ENCODE results near the gene TAOK3.
"Not testable (repeated sequence)": the region's sequence is repeated elsewhere in the genome, so short reads cannot be mapped to it uniquely, and the experiment has no call there.

TAOK3 gene

DNA sequence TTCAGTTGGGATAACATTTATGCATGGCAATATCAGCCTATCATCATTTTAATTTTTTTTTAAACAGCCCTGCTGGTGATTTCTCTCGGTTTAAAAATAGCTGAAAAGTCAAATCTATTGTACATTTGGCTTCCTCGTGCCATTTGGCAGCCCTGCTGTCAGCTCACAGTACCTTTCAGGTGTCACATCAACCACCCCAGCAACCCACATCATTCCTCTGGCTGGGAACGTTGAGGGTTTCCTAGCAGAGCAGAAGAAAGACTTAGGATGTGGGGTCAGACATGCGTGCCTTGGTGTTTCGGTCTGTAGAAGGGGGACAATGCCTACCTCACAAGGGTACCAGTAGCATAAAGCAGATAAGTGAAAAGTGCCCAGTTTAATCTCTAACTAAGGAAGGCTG is 221.0 kb downstream of the TAOK3 start:
- H3K4me1 Mint-ChIP-seq: peaks cover 7% of the 10 kb centered on the region
- peaks cover 45% of the 10 kb centered on the region for H3K36me3 Mint-ChIP-seq (ENCODE audit: insufficient read depth)
- ATAC-seq (replicated peaks; ENCODE audit: extremely low read depth, poor library complexity, severe bottlenecking) (no peak), DNase-seq (ENCODE audit: low spot score in 2 of 2) (no peak)
- H3K4me3 Mint-ChIP-seq: no peak overlapping the region
- H3K27me3 Mint-ChIP-seq: no peaks in the 10 kb centered on the region
- no peaks in the 10 kb centered on the region for H3K9me3 Mint-ChIP-seq
- no peak overlapping the region for H3K27ac Mint-ChIP-seq (ENCODE audit: low read depth)

DNA sequence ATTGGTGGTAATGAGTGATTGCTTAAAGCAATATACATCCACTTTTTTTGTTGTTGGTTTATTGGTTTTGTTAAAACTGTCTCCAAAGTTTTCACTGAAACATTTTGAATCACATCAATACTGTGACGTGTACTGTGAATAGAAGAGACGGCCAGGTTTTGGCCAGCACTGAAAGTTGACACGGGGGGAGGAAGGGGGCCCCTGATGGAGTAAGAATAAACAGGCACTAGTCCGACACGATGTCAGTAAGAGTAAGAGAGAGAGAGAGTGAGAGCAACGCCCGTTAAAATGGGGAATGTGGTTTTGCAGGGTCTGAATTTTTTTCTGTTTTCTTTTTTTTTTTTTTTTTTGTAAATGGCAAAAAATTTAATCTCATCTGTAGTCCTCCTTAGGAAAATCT is 222.1 kb downstream of the TAOK3 start:
- H3K36me3 Mint-ChIP-seq (ENCODE audit: insufficient read depth): peaks cover 51% of the 10 kb centered on the region
- H3K9me3 Mint-ChIP-seq: no peaks in the 10 kb centered on the region
- DNase-seq (ENCODE audit: low spot score in 2 of 2) (no peak), ATAC-seq (replicated peaks; ENCODE audit: extremely low read depth, poor library complexity, severe bottlenecking) (no peak)
- H3K27ac Mint-ChIP-seq (ENCODE audit: low read depth): peak overlapping the region; percentile 85
- H3K4me1 Mint-ChIP-seq: peaks cover 7% of the 10 kb centered on the region
- no peaks in the 10 kb centered on the region for H3K27me3 Mint-ChIP-seq
- H3K4me3 Mint-ChIP-seq: no peak overlapping the region

DNA sequence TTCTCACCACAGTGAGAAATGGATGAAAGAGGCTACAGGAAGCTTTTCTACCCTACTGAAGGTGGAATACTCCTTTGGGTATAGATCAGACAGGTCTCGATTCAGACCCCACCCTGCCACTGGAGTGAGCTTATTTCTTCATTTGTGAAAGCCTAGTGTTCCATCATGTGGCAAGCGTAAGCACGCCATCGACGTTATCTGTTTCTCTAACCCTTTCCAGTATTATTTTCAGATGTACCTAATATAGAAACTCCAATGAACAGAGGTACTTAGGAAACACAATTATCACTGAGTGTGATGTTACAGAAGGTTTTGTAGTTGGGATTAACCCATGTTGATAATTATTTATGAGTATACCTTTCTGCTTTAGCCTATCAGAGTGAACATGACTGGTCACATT is 224.4 kb downstream of the TAOK3 start:
- peak overlapping the region; percentile 84 for H3K27ac Mint-ChIP-seq (ENCODE audit: low read depth)
- H3K36me3 Mint-ChIP-seq (ENCODE audit: insufficient read depth): peaks cover 68% of the 10 kb centered on the region

DNA sequence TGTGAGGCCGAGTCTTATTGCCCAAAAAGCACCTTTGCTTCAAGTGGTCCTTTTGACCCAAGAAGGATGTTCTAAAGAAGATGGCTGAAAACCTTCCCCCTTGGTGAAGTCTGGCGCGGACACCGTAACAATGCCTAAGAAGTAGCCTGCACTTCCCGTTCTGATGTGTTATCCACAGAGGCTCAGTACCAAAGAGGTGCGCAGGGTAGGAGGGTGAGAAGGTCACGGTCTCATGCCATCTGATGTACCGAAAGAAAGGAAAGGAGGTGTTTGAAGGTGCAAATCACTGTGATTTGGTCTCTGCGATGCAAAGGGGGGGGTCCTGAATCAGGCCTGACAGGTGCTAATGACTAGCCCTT is 226.9 kb downstream of the TAOK3 start:
- Mint-ChIP-seq H3K27ac (ENCODE audit: low read depth) (no peak overlapping the region), H3K36me3 (ENCODE audit: insufficient read depth) (peaks cover 74% of the 10 kb centered on the region), H3K4me3 (no peak overlapping the region), H3K4me1 (peaks cover 25% of the 10 kb centered on the region), H3K27me3 (no peaks in the 10 kb centered on the region), H3K9me3 (no peaks in the 10 kb centered on the region)
- DNase-seq (ENCODE audit: low spot score in 2 of 2): no peak
- ATAC-seq (replicated peaks; ENCODE audit: extremely low read depth, poor library complexity, severe bottlenecking): no peak

More for the DNA sequence above, 224.4 kb downstream of the TAOK3 start:
- Mint-ChIP-seq H3K4me1 (peaks cover 20% of the 10 kb centered on the region), H3K9me3 (no peaks in the 10 kb centered on the region), H3K27me3 (no peaks in the 10 kb centered on the region), H3K4me3 (no peak overlapping the region)
- ATAC-seq (replicated peaks; ENCODE audit: extremely low read depth, poor library complexity, severe bottlenecking) (no peak), DNase-seq (ENCODE audit: low spot score in 2 of 2) (no peak)

DNA sequence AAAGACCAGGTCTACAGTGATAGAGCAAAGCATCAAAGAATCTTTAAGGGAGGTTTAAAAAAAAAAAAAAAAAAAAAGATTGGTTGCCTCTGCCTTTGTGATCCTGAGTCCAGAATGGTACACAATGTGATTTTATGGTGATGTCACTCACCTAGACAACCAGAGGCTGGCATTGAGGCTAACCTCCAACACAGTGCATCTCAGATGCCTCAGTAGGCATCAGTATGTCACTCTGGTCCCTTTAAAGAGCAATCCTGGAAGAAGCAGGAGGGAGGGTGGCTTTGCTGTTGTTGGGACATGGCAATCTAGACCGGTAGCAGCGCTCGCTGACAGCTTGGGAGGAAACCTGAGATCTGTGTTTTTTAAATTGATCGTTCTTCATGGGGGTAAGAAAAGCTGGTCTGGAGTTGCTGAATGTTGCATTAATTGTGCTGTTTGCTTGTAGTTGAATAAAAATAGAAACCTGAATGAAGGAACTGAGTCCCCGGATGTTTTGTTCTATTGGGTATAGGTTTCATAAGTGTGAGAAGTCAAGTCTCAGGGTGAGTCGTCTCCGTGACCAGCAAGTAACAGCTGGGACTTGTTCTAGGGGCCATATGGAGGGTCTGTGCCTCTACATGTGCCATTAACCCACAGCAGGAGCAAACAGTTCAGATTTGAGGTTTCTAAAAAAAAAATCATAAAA is 227.5 kb downstream of the TAOK3 start:
- H3K4me1 Mint-ChIP-seq: peaks cover 25% of the 10 kb centered on the region
- ATAC-seq (replicated peaks; ENCODE audit: extremely low read depth, poor library complexity, severe bottlenecking) (no peak), DNase-seq (ENCODE audit: low spot score in 2 of 2) (no peak)
- no peaks in the 10 kb centered on the region for H3K27me3 Mint-ChIP-seq
- H3K27ac Mint-ChIP-seq (ENCODE audit: low read depth): peak overlapping the region; percentile 61
- peaks cover 76% of the 10 kb centered on the region for H3K36me3 Mint-ChIP-seq (ENCODE audit: insufficient read depth)
- no peak overlapping the region for H3K4me3 Mint-ChIP-seq
- no peaks in the 10 kb centered on the region for H3K9me3 Mint-ChIP-seq

DNA sequence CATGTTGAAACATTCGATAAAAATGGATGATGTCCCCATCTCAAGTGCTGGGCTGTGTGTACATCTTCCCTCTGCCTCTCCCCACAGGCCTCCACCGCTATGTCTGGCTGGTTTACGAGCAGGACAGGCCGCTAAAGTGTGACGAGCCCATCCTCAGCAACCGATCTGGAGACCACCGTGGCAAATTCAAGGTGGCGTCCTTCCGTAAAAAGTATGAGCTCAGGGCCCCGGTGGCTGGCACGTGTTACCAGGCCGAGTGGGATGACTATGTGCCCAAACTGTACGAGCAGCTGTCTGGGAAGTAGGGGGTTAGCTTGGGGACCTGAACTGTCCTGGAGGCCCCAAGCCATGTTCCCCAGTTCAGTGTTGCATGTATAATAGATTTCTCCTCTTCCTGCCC is 228.2 kb downstream of the TAOK3 start:
- H3K27ac Mint-ChIP-seq (ENCODE audit: low read depth): peak overlapping the region; percentile 61
- H3K4me1 Mint-ChIP-seq: peaks cover 25% of the 10 kb centered on the region
- no peaks in the 10 kb centered on the region for H3K27me3 Mint-ChIP-seq
- DNase-seq (ENCODE audit: low spot score in 2 of 2) (no peak), ATAC-seq (replicated peaks; ENCODE audit: extremely low read depth, poor library complexity, severe bottlenecking) (no peak)
- H3K4me3 Mint-ChIP-seq: no peak overlapping the region
- H3K36me3 Mint-ChIP-seq (ENCODE audit: insufficient read depth): peaks cover 71% of the 10 kb centered on the region
- H3K9me3 Mint-ChIP-seq: no peaks in the 10 kb centered on the region

DNA sequence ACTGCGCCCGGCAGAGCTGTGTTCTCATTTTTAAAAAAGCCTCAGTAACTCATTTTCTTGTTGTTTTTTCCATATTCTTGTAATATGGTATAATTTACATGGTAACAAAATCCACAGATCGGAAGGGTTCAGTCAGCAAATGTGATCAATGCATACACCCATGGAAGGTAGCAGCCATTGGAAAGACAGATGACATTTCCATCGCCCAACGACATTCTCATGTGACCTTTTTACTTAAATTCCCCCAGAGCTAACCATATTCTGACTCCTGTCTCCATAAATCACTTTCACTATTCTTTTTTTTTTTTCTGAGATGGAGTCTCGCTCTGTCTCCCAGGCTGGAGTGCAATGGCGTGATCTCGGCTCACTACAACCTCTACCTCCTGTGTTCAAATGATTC is 231.9 kb downstream of the TAOK3 start:
- Mint-ChIP-seq H3K9me3 (no peaks in the 10 kb centered on the region), H3K27ac (ENCODE audit: low read depth) (no peak overlapping the region), H3K4me1 (peaks cover 33% of the 10 kb centered on the region), H3K4me3 (no peak overlapping the region), H3K27me3 (no peaks in the 10 kb centered on the region), H3K36me3 (ENCODE audit: insufficient read depth) (peaks cover 52% of the 10 kb centered on the region)
- DNase-seq (ENCODE audit: low spot score in 2 of 2): no peak
- no peak for ATAC-seq (replicated peaks; ENCODE audit: extremely low read depth, poor library complexity, severe bottlenecking)

DNA sequence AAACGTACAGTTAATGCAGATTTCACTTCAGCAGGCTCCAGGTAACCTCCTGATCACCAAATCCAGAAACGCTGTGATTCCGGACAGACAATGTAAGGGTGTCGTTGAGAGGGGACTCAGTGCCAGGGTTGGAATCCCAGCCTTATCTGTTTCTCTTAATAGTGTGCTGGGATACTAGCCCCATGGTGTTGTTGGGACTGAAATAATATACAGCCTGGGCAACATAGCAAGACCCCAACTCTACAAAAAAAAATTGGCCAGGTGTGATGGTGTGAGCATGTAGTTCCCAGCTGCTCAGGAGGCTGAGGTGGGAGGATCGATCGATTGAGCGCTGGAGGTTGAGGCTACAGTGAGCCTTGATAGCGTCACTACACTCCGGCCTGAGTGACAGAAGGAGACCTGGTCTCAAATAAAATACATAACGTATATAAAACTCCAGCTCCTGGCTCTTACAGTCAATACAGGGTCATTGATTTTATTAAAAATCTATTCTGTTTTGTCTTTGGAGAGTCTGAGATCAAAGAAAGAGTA is 235.5 kb downstream of the TAOK3 start:
- peaks cover 28% of the 10 kb centered on the region for H3K36me3 Mint-ChIP-seq (ENCODE audit: insufficient read depth)
- peaks cover 26% of the 10 kb centered on the region for H3K4me1 Mint-ChIP-seq
- H3K27ac Mint-ChIP-seq (ENCODE audit: low read depth): peak overlapping the region; percentile 91
- ATAC-seq (replicated peaks; ENCODE audit: extremely low read depth, poor library complexity, severe bottlenecking): no peak
- no peaks in the 10 kb centered on the region for H3K9me3 Mint-ChIP-seq
- no peak for DNase-seq (ENCODE audit: low spot score in 2 of 2)
- peak overlapping the region; percentile 90 for H3K4me3 Mint-ChIP-seq
- H3K27me3 Mint-ChIP-seq: no peaks in the 10 kb centered on the region

DNA sequence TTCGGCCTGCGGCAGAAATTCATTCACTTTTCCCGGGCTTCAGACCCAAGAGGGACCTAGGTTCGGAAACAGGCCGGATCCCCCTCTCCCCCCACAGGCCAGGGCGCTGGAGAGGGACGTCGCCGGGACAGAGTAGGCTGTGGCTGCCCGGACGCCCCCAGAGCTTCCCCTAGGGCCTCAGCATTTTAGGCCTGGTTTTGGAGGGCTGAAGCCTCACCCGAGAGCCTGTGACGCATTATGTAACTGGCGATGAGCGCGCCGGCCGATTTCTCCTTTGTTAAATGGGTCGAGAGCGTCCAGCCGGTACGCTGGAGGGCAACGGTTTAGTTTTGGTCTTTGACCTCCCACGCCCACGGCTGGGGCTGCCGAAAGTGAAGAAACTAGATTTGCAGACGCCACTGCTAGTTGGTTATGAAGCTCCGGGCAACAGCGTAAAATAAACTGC is 236.1 kb downstream of the TAOK3 start:
- DNase-seq (ENCODE audit: low spot score in 2 of 2) (peak; percentile 15 to 18), ATAC-seq (replicated peaks; ENCODE audit: extremely low read depth, poor library complexity, severe bottlenecking) (peak; percentile 34)
- H3K27me3 Mint-ChIP-seq: no peaks in the 10 kb centered on the region
- peak overlapping the region; percentile 90 for H3K4me3 Mint-ChIP-seq
- H3K9me3 Mint-ChIP-seq: no peaks in the 10 kb centered on the region
- H3K27ac Mint-ChIP-seq (ENCODE audit: low read depth): peak overlapping the region; percentile 91
- peaks cover 26% of the 10 kb centered on the region for H3K4me1 Mint-ChIP-seq
- H3K36me3 Mint-ChIP-seq (ENCODE audit: insufficient read depth): peaks cover 23% of the 10 kb centered on the region

DNA sequence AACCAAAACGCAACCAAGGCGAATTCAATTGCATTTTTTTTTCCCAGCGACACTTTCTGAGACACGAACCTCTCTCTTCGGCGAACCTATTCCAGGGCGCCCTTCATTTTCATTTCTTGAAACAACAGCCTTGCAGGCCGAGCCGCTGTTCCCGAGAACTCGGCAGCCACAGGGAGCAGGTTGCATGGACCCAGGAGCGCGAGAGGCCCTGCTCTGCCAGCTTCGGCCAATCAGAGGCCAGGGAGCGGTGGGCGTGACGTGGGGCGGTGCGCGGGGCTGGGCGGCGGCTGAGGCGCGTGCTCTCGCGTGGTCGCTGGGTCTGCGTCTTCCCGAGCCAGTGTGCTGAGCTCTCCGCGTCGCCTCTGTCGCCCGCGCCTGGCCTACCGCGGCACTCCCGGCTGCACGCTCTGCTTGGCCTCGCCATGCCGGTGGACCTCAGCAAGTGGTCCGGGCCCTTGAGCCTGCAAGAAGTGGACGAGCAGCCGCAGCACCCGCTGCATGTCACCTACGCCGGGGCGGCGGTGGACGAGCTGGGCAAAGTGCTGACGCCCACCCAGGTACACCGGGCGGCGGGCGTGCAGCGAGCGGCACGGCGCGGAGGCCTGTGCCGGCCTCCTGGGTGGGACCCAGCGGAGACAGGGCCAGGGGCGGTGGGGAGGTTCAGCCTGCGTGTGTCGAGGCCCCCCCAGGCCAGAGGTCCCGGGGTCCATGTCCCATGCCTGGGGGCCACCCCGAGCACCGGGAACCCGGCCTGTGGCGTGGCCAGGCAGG is 236.7 kb downstream of the TAOK3 start, which contains the start of gene PEBP1:
Gene PEBP1, plus strand, starts transcription at position 337 of the 771 bp plus-strand sequence. Its CDS starts 86 bp downstream, at position 423.
- H3K4me3 Mint-ChIP-seq: peak within 1 kb of the TSS; percentile 90
- peaks cover 26% of the 10 kb centered on the region for H3K4me1 Mint-ChIP-seq
- peaks cover 20% of the 10 kb centered on the region for H3K36me3 Mint-ChIP-seq (ENCODE audit: insufficient read depth)
- H3K27ac Mint-ChIP-seq (ENCODE audit: low read depth): peak within 1 kb of the TSS; percentile 91
- peak; percentile 99 for ATAC-seq (replicated peaks; ENCODE audit: extremely low read depth, poor library complexity, severe bottlenecking)
- no peaks in the 10 kb centered on the region for H3K9me3 Mint-ChIP-seq
- H3K27me3 Mint-ChIP-seq: no peaks in the 10 kb centered on the region
- peak; percentile 87 to 88 for DNase-seq (ENCODE audit: low spot score in 2 of 2)

DNA sequence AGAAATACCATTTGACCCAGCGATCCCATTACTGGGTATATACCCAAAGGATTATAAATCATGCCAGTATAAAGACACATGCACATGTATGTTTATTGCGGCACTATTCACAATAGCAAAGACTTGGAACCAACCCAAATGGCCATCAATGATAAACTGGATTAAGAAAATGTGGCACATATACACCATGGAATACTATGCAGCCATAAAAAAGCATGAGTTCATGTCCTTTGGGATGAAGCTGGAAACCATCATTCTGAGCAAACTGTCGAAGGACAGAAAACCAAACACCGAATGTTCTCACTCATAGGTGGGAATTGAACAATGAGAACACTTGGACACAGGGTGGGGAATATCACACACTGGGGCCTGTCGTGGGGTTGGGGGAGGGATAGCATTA is 243.3 kb downstream of the TAOK3 start:
- not testable (repeated sequence) for H3K36me3 Mint-ChIP-seq (ENCODE audit: insufficient read depth); ATAC-seq (replicated peaks; ENCODE audit: extremely low read depth, poor library complexity, severe bottlenecking); H3K9me3 Mint-ChIP-seq; H3K4me1 Mint-ChIP-seq; DNase-seq (ENCODE audit: low spot score in 2 of 2); H3K27me3 Mint-ChIP-seq; H3K4me3 Mint-ChIP-seq; H3K27ac Mint-ChIP-seq (ENCODE audit: low read depth)

DNA sequence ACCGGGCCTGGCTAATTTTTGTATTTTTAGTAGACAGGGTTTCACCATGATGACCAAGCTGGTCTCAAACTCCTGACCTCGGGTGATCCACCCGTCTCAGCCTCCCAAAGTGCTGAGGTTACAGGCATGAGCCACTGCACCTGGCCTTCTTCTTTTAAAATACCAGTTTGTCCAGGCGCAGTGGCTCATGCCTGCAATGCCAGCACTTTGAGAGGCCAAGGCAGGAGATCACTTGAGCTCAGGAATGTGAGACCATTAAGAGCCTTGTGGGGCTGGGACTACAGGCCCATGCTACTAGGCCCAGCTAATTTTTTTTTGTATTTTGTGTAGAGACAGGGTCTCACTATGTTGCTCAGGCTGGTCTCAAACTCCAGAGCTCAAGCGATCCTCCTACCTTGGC is 244.8 kb downstream of the TAOK3 start:
- no peak for ATAC-seq (replicated peaks; ENCODE audit: extremely low read depth, poor library complexity, severe bottlenecking)
- H3K27me3 Mint-ChIP-seq: no peaks in the 10 kb centered on the region
- DNase-seq (ENCODE audit: low spot score in 2 of 2): no peak
- no peak overlapping the region for H3K27ac Mint-ChIP-seq (ENCODE audit: low read depth)
- no peaks in the 10 kb centered on the region for H3K4me1 Mint-ChIP-seq
- no peak overlapping the region for H3K4me3 Mint-ChIP-seq
- no peaks in the 10 kb centered on the region for H3K36me3 Mint-ChIP-seq (ENCODE audit: insufficient read depth)
- no peaks in the 10 kb centered on the region for H3K9me3 Mint-ChIP-seq
